Cardiac fibroblast (primary cell): ENCODE results near the gene FAM171A2.

ENCODE experiments used
- DNase-seq, 2 donors: peaks; one replicate each; pipeline versions ENCODE4 v3.0.0 to v3.0.0-alpha.2; 2010; ENCODE audit warnings: low read depth in 2 of 2
- H3K4me3 ChIP-seq, 2 donors: replicated peaks in 1 of 2; 1 replicate in 1 of 2; 2 replicates in 1 of 2; pipeline ENCODE4 v1.5.1; 2011; ENCODE audit warnings: low read depth in 2 of 2, low read length in 2 of 2, mild to moderate bottlenecking in 2 of 2, moderate library complexity in 1 of 2
- TF ChIP-seq, protein P1 (sequence below): IDR thresholded peaks from one replicate; pipeline ENCODE4 v1.5.1; 2011; ENCODE audit warnings: low read depth, mild to moderate bottlenecking, low read length, inconsistent platforms

The FAM171A2 gene

DNA sequence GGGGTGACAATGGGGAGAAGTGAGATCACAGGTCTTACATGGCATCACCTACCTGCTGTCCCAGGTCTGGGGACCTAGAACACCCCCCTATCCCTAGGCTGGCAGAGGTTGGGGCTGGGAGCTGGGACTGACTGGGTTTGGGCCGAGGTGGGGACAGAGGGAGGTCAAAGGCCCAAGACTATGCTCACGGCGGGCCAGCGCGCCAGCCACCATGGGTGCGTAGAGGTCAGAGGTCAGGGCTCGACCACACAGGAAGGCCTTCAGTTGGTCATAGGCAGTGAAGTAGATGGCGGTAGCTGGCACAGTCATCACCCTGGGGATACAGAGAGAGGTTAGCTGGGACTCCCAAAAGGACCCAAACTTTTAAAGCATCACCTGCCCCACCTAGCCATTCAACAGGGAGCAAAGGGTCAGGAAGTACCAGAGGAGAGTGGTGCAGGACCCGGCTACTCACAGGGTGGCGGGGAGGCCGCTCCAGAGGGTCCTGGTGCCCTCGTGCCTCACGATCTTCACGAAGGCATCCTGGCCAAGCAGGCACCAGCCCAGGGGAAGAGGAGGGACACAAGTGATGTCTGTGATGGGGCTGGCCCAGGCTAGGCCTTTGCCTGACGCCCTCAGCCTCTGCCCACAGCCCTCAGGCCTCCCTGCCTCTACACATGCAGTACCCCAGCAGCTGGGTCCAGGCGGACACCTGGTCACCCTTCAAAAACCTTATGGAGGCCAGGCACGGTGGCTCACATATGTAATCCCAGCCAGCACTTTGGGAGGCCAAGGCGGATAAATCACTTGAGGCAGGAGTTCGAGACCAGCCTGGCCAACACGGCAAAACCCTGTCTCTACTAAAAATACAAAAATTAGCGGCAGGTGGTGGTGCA lies 42.2 kb downstream of the FAM171A2 start:
- TF ChIP-seq, protein P1, sequence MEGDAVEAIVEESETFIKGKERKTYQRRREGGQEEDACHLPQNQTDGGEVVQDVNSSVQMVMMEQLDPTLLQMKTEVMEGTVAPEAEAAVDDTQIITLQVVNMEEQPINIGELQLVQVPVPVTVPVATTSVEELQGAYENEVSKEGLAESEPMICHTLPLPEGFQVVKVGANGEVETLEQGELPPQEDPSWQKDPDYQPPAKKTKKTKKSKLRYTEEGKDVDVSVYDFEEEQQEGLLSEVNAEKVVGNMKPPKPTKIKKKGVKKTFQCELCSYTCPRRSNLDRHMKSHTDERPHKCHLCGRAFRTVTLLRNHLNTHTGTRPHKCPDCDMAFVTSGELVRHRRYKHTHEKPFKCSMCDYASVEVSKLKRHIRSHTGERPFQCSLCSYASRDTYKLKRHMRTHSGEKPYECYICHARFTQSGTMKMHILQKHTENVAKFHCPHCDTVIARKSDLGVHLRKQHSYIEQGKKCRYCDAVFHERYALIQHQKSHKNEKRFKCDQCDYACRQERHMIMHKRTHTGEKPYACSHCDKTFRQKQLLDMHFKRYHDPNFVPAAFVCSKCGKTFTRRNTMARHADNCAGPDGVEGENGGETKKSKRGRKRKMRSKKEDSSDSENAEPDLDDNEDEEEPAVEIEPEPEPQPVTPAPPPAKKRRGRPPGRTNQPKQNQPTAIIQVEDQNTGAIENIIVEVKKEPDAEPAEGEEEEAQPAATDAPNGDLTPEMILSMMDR = no peak
- no peak overlapping the region for H3K4me3 ChIP-seq
- DNase-seq = no peak

DNA sequence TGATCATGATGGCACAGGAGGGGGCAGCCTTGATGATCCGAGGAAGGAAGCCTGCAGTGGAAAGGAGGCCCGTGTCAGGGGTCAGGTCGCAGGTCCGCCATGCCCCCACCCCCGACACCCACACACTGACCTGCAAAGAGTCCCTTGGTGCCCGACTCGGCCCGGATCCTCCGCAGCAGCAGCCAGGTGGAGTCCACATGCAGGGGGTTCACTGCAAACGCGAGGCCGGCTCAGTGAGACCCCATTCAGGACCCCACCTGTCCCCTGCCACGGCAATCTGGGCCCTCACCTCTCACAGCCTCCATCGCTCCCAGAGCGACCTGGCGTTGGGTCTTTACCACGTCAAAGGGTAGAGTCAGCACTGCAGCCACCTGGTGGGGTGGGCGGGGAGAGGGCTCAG lies 43.6 kb downstream of the FAM171A2 start:
- TF ChIP-seq, protein P1 = no peak
- DNase-seq = no peak
- H3K4me3 ChIP-seq = no peak overlapping the region

DNA sequence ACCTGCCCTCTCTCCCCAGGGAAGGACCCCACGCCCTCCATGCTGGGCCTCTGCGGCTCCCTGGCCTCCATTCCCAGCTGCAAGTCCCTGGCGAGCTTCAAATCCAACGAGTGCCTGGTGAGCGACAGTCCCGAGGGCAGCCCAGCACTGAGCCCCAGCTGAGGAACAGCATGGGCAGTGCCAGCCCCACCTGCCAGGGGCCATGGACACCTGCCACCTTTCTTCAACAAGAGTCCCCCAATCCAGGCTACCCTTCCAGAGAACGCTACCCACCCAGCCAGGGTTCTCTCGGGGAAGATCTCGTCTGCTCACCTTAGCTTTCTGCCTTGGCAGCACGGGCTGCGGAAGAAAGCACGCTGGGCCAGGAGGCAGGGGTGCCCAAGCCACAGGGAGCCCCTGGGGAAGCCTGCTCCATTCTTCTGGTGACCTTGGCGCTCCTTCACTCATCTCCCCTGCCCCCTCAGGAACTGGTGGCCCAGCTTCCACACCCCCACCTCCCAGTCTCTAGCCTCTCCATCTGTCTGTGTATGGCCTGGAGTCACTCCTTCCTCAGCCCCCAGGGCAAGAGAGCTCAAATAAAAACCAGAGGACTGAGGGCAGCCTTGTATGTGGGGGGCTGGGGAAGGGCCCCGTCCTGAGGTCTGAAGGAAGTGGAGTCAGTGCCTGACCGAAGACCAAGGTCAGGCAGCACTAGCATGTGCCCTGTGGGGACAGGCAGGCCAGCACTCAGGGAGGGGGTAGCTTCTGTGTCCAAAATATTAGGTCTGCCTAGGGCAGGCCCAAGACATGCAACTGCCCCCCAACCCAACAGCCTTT lies 45.4 kb downstream of the FAM171A2 start:
- TF ChIP-seq, protein P1 = no peak
- DNase-seq = no peak
- no peak overlapping the region for H3K4me3 ChIP-seq

DNA sequence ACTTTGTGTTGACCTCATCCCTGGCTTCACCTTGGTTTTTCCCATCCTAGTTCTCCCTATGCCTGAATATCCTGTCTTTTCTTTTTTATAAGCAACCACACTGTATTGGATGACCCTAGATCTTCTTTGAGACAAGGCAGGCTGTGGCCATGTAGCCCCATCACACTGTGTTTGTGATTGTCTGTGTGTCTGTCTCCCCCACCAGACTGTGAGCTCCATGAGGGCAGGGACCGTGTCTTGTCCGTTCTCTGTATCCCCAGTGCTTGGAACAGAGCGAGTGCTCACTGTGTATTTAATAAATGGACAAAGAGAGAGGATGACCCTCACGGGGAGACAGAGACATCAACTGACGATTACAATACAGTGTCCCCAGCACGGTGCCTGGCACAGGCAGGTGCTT lies 46.1 kb downstream of the FAM171A2 start:
- no peak for DNase-seq
- no peak overlapping the region for H3K4me3 ChIP-seq
- TF ChIP-seq, protein P1 = no peak

DNA sequence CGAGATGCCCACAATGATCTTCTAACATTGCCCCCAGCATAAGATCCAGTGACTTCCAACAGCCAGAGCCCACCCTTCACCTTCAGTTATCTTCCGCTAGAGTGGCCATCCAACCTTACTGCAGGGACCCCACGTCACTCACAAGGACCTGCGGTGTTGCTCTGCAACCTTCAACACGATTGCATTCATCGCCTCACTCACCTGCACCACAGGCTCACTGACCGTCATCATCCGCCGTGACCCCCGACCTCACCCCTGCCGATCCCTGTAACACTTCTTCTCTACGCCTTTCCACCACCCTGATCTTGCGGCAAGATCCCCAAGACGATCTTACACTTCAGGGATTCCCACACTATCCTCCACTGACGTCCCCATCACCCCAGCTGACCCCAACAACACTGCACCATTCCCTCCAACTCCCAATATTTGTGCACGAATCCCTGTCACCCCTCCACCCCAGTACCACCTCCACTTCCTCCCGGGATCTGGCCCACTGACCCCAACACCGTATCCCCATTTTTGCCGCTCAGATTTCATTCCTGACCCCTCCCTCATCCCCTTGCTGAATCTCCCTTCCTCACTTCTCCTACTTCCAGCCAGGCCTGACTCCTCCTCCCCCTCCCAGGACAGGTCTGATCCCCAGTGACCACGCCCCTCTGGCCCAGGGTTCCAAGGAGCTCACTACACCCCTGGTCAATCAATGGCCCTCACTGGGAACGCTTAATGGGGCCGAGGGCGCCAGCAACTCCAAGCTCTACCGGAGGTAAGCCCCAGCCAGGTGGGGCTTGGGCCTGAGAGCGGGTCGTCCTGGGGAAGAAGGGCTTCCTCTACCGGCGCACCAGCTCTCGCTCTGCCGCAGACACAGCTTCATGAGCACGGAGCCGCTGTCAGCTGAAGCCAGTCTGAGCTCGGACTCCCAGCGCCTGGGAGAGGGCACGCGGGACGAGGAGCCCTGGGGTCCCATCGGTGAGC lies 47.6 kb downstream of the FAM171A2 start:
- no peak for DNase-seq
- no peak overlapping the region for H3K4me3 ChIP-seq
- TF ChIP-seq, protein P1 = no peak

DNA sequence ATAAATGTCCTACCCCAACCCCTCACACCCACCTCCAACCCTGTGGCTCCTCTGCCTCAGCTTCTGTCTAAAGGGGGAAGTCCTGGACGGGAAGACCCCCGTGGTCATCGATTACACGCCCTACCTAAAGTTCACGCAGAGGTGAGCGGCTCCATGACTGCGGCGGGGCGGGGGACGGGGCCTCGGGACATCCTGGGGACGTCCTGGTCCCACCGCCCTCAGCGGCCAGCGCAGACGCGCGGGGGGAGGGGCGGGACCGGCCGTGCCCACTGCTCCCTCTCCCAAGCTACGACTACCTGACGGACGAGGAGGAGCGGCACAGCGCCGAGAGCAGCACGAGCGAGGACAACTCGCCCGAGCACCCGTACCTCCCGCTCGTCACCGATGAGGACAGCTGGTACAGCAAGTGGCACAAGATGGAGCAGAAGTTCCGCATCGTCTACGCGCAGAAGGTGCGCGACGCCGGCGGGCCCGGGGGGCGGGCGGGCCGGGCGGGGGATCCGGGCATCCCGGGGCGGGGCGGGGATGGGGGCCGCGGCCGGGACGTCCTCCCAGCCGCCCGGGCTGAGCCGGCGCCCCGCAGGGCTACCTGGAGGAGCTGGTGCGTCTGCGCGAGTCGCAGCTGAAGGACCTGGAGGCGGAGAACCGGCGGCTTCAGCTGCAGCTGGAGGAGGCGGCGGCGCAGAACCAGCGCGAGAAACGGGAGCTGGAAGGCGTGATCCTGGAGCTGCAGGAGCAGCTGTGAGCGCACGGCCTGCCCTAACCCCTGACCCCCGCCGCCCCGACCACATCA lies 48.6 kb downstream of the FAM171A2 start:
- DNase-seq = peak; percentile 22 to 32

More for the DNA sequence above, 48.6 kb downstream of the FAM171A2 start:
- peak overlapping the region; percentile 29 to 39 for H3K4me3 ChIP-seq
- TF ChIP-seq, protein P1 = no peak
